ENCODE results near the gene IFT81.

Gene IFT81

GRCh38 chr12:110176745-110177144, 52.6 kb downstream of the IFT81 start:
- H3K18ac ChIP-seq (ENCODE audit: low read depth in 1 of 2, low read length in 2 of 2), result no peak overlapping the region
- H3K4ac ChIP-seq (ENCODE audit: low read depth in 1 of 2, low read length in 2 of 2), result no peak overlapping the region
- no peak overlapping the region for H2AFZ ChIP-seq (ENCODE audit: low read depth, low read length)
- no peak overlapping the region for H3K4me2 ChIP-seq (ENCODE audit: low read length, poor library complexity, severe bottlenecking)
- peaks cover 2% of the 10 kb centered on the region for H3K4me1 ChIP-seq (ENCODE audit: control insufficient read depth, insufficient read depth, low read depth, low read length)
- WGBS, result no CpG with 5 or more reads among the region's 1 CpG
- H4K8ac ChIP-seq (ENCODE audit: low read length), result no peak overlapping the region
- no peak overlapping the region for H3K4me3 ChIP-seq (ENCODE audit: insufficient read depth in 1 of 2, low read depth in 1 of 2, low read length in 2 of 2)
- H3K9ac ChIP-seq (ENCODE audit: low read length), result peak overlapping the region; percentile 2
- no peaks in the 10 kb centered on the region for H3K9me3 ChIP-seq (ENCODE audit: control insufficient read depth, low read length)
- H2BK15ac ChIP-seq (ENCODE audit: low read depth, poor library complexity, severe bottlenecking), result no peak overlapping the region
- no peak overlapping the region for H2BK120ac ChIP-seq (ENCODE audit: low read depth, low read length)
- peaks cover 1 to 3% of the 10 kb centered on the region in 2 experiments for H3K36me3 ChIP-seq (ENCODE audit: control insufficient read depth in 1 of 2, insufficient read depth in 2 of 2, low read depth in 1 of 2, low read length in 2 of 2)
- H3K14ac ChIP-seq (ENCODE audit: low read length in 2 of 2), result no peak overlapping the region
- H3K27me3 ChIP-seq (ENCODE audit: control insufficient read depth in 1 of 2, insufficient read depth in 1 of 2, low read length in 2 of 2), result no peaks in the 10 kb centered on the region
- H4K91ac ChIP-seq (ENCODE audit: low read length), result no peak overlapping the region
- H2BK5ac ChIP-seq (ENCODE audit: low read depth, low read length, poor library complexity, severe bottlenecking), result no peak overlapping the region
- no peak overlapping the region for H2AK5ac ChIP-seq (ENCODE audit: low read length, severe bottlenecking)
- no peak overlapping the region for H2BK12ac ChIP-seq (ENCODE audit: low read length in 2 of 2)
- no peak for DNase-seq
- H3K27ac ChIP-seq (ENCODE audit: low read length, poor library complexity, severe bottlenecking), result no peak overlapping the region
- peaks cover 3% of the 10 kb centered on the region for H3K79me1 ChIP-seq (replicated peaks; ENCODE audit: low read length, poor library complexity, severe bottlenecking)
- no peak overlapping the region for H3K23ac ChIP-seq (ENCODE audit: low read length in 2 of 2)

- no peak overlapping the region for H2BK5ac ChIP-seq (ENCODE audit: low read depth, low read length, poor library complexity, severe bottlenecking)
- no peak overlapping the region for H3K4me3 ChIP-seq (ENCODE audit: insufficient read depth in 1 of 2, low read depth in 1 of 2, low read length in 2 of 2)
- no peak overlapping the region for H3K14ac ChIP-seq (ENCODE audit: low read length in 2 of 2)
- H3K36me3 ChIP-seq (ENCODE audit: control insufficient read depth in 1 of 2, insufficient read depth in 2 of 2, low read depth in 1 of 2, low read length in 2 of 2), result peaks cover 5 to 23% of the 10 kb centered on the region in 2 experiments
- H3K18ac ChIP-seq (ENCODE audit: low read depth in 1 of 2, low read length in 2 of 2), result no peak overlapping the region
- H2BK12ac ChIP-seq (ENCODE audit: low read length in 2 of 2), result no peak overlapping the region
- no peak overlapping the region for H2AK5ac ChIP-seq (ENCODE audit: low read length, severe bottlenecking)
- H4K8ac ChIP-seq (ENCODE audit: low read length), result no peak overlapping the region
- H3K27ac ChIP-seq (ENCODE audit: low read length, poor library complexity, severe bottlenecking), result peak overlapping the region; percentile 20
- H2BK120ac ChIP-seq (ENCODE audit: low read depth, low read length), result no peak overlapping the region
- peak; percentile 26 for DNase-seq
- no peak overlapping the region for H2AFZ ChIP-seq (ENCODE audit: low read depth, low read length)
- WGBS, result 62% methylated on average over 3 of the region's 3 CpGs
- H3K27me3 ChIP-seq (ENCODE audit: control insufficient read depth in 1 of 2, insufficient read depth in 1 of 2, low read length in 2 of 2), result no peaks in the 10 kb centered on the region
- H2BK15ac ChIP-seq (ENCODE audit: low read depth, poor library complexity, severe bottlenecking), result no peak overlapping the region
- no peak overlapping the region for H3K9ac ChIP-seq (ENCODE audit: low read length)
- no peak overlapping the region for H3K4me2 ChIP-seq (ENCODE audit: low read length, poor library complexity, severe bottlenecking)
- H3K79me1 ChIP-seq (replicated peaks; ENCODE audit: low read length, poor library complexity, severe bottlenecking), result peaks cover 8% of the 10 kb centered on the region
- H4K91ac ChIP-seq (ENCODE audit: low read length), result no peak overlapping the region
- H3K4ac ChIP-seq (ENCODE audit: low read depth in 1 of 2, low read length in 2 of 2), result no peak overlapping the region
- H3K9me3 ChIP-seq (ENCODE audit: control insufficient read depth, low read length), result peaks cover under 1% of the 10 kb centered on the region
- no peak overlapping the region for H3K23ac ChIP-seq (ENCODE audit: low read length in 2 of 2)
- H3K4me1 ChIP-seq (ENCODE audit: control insufficient read depth, insufficient read depth, low read depth, low read length), result peaks cover 2% of the 10 kb centered on the region
Measured at GRCh38 chr12:110179291-110179690, 55.1 kb downstream of the IFT81 start.

- Histone ChIP-seq H4K91ac (ENCODE audit: low read length) (no peak overlapping the region), H2BK15ac (ENCODE audit: low read depth, poor library complexity, severe bottlenecking) (no peak overlapping the region), H3K4ac (ENCODE audit: low read depth in 1 of 2, low read length in 2 of 2) (no peak overlapping the region), H3K14ac (ENCODE audit: low read length in 2 of 2) (no peak overlapping the region), H4K8ac (ENCODE audit: low read length) (no peak overlapping the region), H3K4me1 (ENCODE audit: control insufficient read depth, insufficient read depth, low read depth, low read length) (peaks cover 2% of the 10 kb centered on the region), H3K9ac (ENCODE audit: low read length) (peak overlapping the region; percentile 81), H2BK120ac (ENCODE audit: low read depth, low read length) (no peak overlapping the region), H3K18ac (ENCODE audit: low read depth in 1 of 2, low read length in 2 of 2) (no peak overlapping the region), H3K79me1 (replicated peaks; ENCODE audit: low read length, poor library complexity, severe bottlenecking) (peaks cover 9% of the 10 kb centered on the region), H3K23ac (ENCODE audit: low read length in 2 of 2) (no peak overlapping the region), H2BK5ac (ENCODE audit: low read depth, low read length, poor library complexity, severe bottlenecking) (no peak overlapping the region), H3K4me2 (ENCODE audit: low read length, poor library complexity, severe bottlenecking) (no peak overlapping the region), H3K4me3 (ENCODE audit: insufficient read depth in 1 of 2, low read depth in 1 of 2, low read length in 2 of 2) (no peak overlapping the region), H2AFZ (ENCODE audit: low read depth, low read length) (no peak overlapping the region), H2AK5ac (ENCODE audit: low read length, severe bottlenecking) (no peak overlapping the region), H3K9me3 (ENCODE audit: control insufficient read depth, low read length) (peaks cover 13% of the 10 kb centered on the region), H2BK12ac (ENCODE audit: low read length in 2 of 2) (no peak overlapping the region), H3K27me3 (ENCODE audit: control insufficient read depth in 1 of 2, insufficient read depth in 1 of 2, low read length in 2 of 2) (no peaks in the 10 kb centered on the region), H3K36me3 (ENCODE audit: control insufficient read depth in 1 of 2, insufficient read depth in 2 of 2, low read depth in 1 of 2, low read length in 2 of 2) (peaks cover 11 to 31% of the 10 kb centered on the region in 2 experiments), H3K27ac (ENCODE audit: low read length, poor library complexity, severe bottlenecking) (peak overlapping the region; percentile 74)
- DNase-seq, result no peak
- WGBS, result 83% methylated on average over 1 of the region's 1 CpG
Measured at GRCh38 chr12:110180591-110181005, 56.4 kb downstream of the IFT81 start.

- DNase-seq, result no peak
- Histone ChIP-seq H2BK12ac (ENCODE audit: low read length in 2 of 2) (no peak overlapping the region), H2BK5ac (ENCODE audit: low read depth, low read length, poor library complexity, severe bottlenecking) (no peak overlapping the region), H4K91ac (ENCODE audit: low read length) (no peak overlapping the region), H4K8ac (ENCODE audit: low read length) (no peak overlapping the region), H3K4me2 (ENCODE audit: low read length, poor library complexity, severe bottlenecking) (no peak overlapping the region), H2BK120ac (ENCODE audit: low read depth, low read length) (no peak overlapping the region), H3K4me3 (ENCODE audit: insufficient read depth in 1 of 2, low read depth in 1 of 2, low read length in 2 of 2) (no peak overlapping the region), H2AFZ (ENCODE audit: low read depth, low read length) (no peak overlapping the region), H3K23ac (ENCODE audit: low read length in 2 of 2) (no peak overlapping the region), H3K4me1 (ENCODE audit: control insufficient read depth, insufficient read depth, low read depth, low read length) (peaks cover 2% of the 10 kb centered on the region), H3K36me3 (ENCODE audit: control insufficient read depth in 1 of 2, insufficient read depth in 2 of 2, low read depth in 1 of 2, low read length in 2 of 2) (peaks cover 17 to 44% of the 10 kb centered on the region in 2 experiments), H2AK5ac (ENCODE audit: low read length, severe bottlenecking) (no peak overlapping the region), H3K9me3 (ENCODE audit: control insufficient read depth, low read length) (peaks cover 25% of the 10 kb centered on the region), H3K9ac (ENCODE audit: low read length) (no peak overlapping the region), H3K18ac (ENCODE audit: low read depth in 1 of 2, low read length in 2 of 2) (no peak overlapping the region), H3K27ac (ENCODE audit: low read length, poor library complexity, severe bottlenecking) (no peak overlapping the region), H3K79me1 (replicated peaks; ENCODE audit: low read length, poor library complexity, severe bottlenecking) (peaks cover 9% of the 10 kb centered on the region), H3K27me3 (ENCODE audit: control insufficient read depth in 1 of 2, insufficient read depth in 1 of 2, low read length in 2 of 2) (no peaks in the 10 kb centered on the region), H3K14ac (ENCODE audit: low read length in 2 of 2) (no peak overlapping the region), H3K4ac (ENCODE audit: low read depth in 1 of 2, low read length in 2 of 2) (no peak overlapping the region), H2BK15ac (ENCODE audit: low read depth, poor library complexity, severe bottlenecking) (no peak overlapping the region)
- WGBS, result 100% methylated on average over 1 of the region's 1 CpG
Measured at GRCh38 chr12:110182281-110182680, 58.1 kb downstream of the IFT81 start.

Data from mesenchymal stem cell (in vitro differentiated cells and primary cell).